ENCODE results near the gene CFAP69.
"Not testable (repeated sequence)": the region's sequence is repeated elsewhere in the genome, so short reads cannot be mapped to it uniquely, and the experiment has no call there.

CFAP69 gene

GRCh38 chr7:90276033-90276728 lies 31.2 kb downstream of the CFAP69 start:
- DNase-seq: no peak

- no peak for DNase-seq
Measured at GRCh38 chr7:90288154-90288553, 43.2 kb downstream of the CFAP69 start.

GRCh38 chr7:90290244-90291113 lies 45.5 kb downstream of the CFAP69 start:
- DNase-seq: no peak

GRCh38 chr7:90298145-90299038 lies 53.4 kb downstream of the CFAP69 start:
- DNase-seq: peak; percentile 42

GRCh38 chr7:90303241-90303640 lies 58.3 kb downstream of the CFAP69 start:
- DNase-seq: no peak

GRCh38 chr7:90309872-90310271 lies 64.9 kb downstream of the CFAP69 start:
- no peak for DNase-seq

- no peak for DNase-seq
Measured at GRCh38 chr7:90311175-90311574, 66.2 kb downstream of the CFAP69 start.

GRCh38 chr7:90312745-90313144 lies 67.8 kb downstream of the CFAP69 start:
- no peak for DNase-seq

- no peak for DNase-seq
Measured at GRCh38 chr7:90313907-90314306, 68.9 kb downstream of the CFAP69 start.

- no peak for DNase-seq
Measured at GRCh38 chr7:90320014-90320413, 75.0 kb downstream of the CFAP69 start.

GRCh38 chr7:90320418-90320800 lies 75.4 kb downstream of the CFAP69 start:
- no peak for DNase-seq

GRCh38 chr7:90320801-90321494 lies 76.0 kb downstream of the CFAP69 start, which contains the start of gene FAM237B:
TSS of gene FAM237B (minus strand) at chr7:90321304. CDS start at chr7:90319748, 1,556 bp downstream.
- peak; percentile 23 for DNase-seq

- DNase-seq: no peak
Measured at GRCh38 chr7:90322837-90323236, 77.9 kb downstream of the CFAP69 start.

GRCh38 chr7:90326500-90326899 lies 81.5 kb downstream of the CFAP69 start:
- no peak for DNase-seq

GRCh38 chr7:90334193-90334843 lies 89.3 kb downstream of the CFAP69 start:
- DNase-seq: no peak

GRCh38 chr7:90334926-90335325 lies 90.0 kb downstream of the CFAP69 start:
- DNase-seq: not testable (repeated sequence)

GRCh38 chr7:90337106-90337505 lies 92.1 kb downstream of the CFAP69 start:
- no peak for DNase-seq

GRCh38 chr7:90345016-90345415 lies 100.0 kb downstream of the CFAP69 start:
- no peak for DNase-seq

- no peak for DNase-seq
Measured at GRCh38 chr7:90345595-90346335, 100.8 kb downstream of the CFAP69 start.

GRCh38 chr7:90346336-90347125 lies 101.6 kb downstream of the CFAP69 start, which contains the start of gene GTPBP10:
TSS of gene GTPBP10 (plus strand) at chr7:90346716. CDS start at chr7:90346742, 26 bp downstream.
- DNase-seq: peak; percentile 95

Data from NCI-H345 (cell line).